ENCODE results near the gene NID2.

NID2 gene

DNA sequence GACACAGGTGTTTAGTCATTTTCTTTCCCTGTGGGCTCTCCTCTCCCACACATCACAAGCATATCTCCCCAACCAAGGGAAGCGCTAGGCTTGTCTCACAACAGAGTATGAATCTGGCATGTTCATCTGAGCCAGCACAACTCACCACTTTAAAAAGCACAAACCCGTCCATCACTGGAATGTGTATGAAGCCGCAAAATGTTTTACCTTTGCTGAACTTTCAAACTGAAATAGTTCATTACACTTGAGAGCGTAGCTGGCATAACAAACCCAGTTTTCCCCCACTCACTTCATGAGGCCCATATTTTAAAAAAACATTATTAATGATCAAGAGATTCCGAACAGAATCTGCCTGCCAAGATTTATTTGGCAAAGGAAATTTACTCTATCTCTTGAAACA is 15.8 kb downstream of the NID2 start:
- DNase-seq = no peak

DNA sequence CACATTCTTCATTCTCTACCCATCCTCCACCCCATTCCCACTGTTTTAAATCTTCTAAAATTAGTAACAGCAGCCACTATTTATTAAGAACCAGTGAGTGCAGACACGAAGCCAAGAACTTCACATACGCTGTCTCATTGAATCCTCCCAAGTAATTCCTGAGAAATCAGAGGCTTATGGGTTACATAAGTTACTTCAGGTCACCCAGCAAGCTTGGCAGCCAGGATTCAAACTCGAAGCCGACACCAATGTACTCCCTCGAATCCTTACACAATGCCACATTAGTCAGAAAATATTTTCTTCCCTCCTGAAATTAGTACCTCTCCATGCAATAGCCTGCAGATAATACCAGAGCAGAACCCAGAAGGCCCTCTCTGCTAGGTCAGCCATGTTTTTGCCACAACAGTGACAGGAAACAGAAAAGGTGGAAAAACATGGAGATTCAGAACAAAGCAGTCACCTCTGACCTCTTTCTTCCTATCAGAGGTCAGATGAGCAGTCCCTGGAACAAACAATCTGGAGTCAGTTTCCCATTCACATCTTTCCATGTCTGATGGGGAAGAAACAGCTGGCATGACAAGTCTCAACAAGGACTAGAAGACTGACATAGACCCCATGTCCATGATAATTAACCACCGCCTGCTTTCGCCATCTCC is 16.4 kb downstream of the NID2 start:
- DNase-seq = no peak

DNA sequence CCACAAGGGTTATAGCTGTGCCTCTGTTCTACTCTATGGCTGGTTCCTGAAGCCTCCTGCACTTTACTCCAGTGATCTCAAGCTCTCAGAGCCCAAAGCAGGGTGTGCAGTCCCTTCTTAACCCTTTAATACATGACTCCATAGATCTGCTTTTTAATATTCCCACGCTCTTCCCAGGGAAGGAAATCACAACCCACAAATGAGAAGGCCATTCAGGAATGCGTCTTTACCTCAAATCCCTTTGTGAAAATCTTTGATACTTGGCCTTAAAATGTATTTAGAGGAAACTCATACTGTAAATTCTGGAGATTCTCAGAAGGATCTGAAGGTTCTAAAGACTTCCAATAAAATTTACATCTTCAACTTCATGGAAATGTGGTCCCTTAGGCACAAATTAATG is 17.0 kb downstream of the NID2 start:
- DNase-seq = no peak

- DNase-seq = no peak
Observed at GRCh38 chr14:52051251-52051650, 17.6 kb downstream of the NID2 start.

DNA sequence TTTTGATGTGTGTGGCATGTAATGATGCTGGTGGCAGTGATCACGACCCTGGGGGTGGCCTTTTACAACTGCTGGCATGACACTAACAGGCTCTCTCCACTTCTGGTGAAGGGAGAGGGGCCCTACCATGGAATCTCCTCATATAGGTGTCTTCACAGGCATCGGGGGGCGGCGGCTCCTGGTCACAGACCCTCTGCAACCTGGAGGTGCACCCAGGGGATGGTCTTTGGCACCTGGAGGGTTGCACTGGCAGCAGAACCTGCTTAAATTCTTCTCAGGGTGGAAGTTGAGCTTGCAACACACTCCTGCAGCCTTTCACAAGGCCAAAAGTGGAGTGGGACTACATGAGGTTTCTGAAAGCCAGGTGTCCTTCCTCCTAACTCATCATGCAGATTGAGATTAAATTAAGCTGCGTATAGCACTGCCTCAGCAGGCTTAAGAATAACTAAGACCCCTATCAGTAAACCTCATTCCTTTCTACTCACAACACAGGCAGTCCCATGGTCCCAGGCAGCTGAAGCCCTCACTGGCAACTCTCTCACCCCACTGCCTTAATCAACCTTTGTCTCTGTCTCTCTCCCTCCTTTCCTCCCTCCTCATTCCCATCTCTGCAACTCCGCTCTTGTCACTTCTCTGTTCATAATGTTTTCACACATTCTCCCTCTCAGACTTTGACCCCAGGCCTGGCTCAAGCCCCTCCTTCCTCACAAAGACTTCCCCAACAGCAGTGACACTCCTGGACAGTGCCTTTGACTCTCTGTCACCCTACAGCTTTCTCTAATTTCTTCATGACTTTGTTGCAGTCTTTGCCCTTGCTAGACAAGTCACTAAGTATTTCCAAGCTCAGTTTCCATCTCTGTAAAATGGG is 18.9 kb downstream of the NID2 start:
- no peak for DNase-seq

DNA sequence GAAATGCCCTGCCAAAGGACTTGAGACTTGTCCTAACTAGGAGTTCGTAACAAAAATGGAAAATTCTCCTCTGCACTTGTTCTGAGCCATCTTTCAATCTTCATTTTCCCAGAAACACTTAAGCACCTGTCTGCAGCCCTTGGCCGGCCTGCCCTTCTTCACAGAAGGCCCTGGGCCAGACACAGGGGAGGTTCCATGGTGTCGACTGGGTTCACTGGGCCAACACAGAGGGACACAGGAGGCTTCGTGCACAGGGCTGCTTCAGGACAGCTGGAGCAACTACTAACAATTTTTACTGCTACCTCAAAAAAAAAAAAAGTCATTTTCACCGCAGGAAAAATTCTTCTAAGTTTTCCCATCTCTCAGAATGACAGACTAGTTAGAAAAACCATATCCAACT is 19.6 kb downstream of the NID2 start:
- no peak for DNase-seq

- DNase-seq = no peak
Observed at GRCh38 chr14:52048641-52049204, 20.1 kb downstream of the NID2 start.

- no peak for DNase-seq
Observed at GRCh38 chr14:52048116-52048515, 20.7 kb downstream of the NID2 start.

- no peak for DNase-seq
Observed at GRCh38 chr14:52046376-52046917, 22.4 kb downstream of the NID2 start.

GRCh38 chr14:52044791-52045522 is 23.9 kb downstream of the NID2 start:
- DNase-seq = no peak

DNA sequence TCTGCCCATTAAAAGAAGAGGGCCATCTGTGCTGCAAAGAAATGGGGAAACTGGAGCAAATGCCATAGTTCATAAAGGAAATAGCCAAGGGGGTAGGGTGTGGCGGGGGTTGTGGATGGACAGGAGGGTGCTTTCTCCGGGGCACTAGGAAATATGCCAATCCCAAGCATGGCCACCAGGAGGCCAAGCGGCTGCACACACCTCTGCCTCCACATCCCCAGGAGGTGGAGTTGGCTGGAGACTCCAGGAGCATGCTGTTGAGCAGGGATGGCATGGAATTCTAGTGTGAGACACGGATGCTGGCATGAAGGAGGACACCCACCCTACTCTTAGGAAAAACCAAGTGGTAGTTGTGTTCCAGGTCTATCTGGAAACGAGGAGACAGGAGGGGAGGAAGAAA is 25.2 kb downstream of the NID2 start:
- peak; percentile 54 for DNase-seq

DNA sequence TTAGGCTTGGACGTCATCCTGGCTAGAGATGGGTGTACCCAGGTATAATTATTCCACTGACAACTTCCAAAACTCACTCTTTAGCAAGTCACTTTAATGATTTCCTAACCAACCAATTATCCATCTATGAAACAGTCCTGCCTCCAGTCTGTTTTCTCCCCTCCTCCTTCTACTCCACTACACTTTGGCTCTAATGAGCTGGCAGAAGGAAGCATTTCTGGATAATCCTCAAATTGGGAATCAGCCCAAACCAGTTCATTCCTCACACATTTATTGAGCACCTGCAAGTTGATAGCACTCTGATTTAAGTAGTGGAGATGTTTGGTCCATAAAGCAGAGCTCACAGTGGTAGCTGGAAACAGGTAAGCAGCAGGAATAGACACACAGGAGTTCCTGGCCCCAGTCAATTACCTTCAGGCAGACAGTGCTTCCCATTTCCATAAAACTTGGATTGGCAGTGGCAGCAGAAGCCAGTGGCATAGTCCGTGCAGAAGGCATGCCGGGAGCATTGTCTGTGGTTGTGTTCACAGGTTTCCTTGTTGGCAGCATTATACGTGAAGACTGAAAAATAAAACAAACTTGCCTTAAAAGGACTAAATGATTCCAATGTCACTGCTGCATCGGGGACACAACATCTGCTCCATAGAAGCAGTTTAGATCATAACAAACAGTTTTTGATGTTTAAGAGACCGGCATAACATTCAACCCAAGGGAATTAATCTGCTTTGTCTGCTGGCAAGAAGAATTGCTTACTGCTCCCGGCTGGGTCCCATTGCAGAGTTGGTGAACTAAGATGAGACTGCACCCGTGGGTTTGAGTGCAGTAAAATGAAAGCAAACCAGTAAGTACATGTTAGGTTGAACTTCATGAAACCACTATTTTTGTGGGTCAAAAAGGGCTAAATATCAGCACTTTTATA is 26.2 kb downstream of the NID2 start:
- DNase-seq = no peak

GRCh38 chr14:52040598-52040997 is 28.3 kb downstream of the NID2 start:
- DNase-seq = no peak

GRCh38 chr14:52039124-52039815 is 29.6 kb downstream of the NID2 start:
- no peak for DNase-seq

DNA sequence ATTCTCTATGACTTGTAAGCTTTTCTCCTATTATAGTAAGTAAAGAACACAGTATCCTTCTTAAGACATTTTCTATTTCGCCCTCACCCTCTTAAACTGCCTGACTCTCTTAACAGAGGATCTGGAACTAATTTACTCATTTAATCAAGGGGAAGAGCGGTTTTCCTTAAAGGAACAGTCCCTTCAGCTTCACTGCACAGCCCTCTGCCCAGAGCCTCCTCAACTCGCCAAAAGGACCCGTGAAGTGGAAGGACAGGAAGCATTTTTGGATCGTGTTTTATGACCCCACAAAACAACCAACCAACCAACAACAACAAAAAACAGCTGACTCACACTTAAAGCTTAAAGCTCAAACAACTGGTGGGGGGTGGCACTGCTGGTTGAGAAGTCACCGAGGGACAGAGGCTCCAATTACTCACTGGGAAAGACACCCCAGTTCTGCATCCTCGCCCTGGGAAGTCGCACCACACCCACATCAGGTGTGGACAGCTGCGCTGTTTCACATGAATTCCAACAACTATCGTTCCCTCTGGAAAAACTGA is 35.7 kb downstream of the NID2 start:
- DNase-seq = no peak

DNA sequence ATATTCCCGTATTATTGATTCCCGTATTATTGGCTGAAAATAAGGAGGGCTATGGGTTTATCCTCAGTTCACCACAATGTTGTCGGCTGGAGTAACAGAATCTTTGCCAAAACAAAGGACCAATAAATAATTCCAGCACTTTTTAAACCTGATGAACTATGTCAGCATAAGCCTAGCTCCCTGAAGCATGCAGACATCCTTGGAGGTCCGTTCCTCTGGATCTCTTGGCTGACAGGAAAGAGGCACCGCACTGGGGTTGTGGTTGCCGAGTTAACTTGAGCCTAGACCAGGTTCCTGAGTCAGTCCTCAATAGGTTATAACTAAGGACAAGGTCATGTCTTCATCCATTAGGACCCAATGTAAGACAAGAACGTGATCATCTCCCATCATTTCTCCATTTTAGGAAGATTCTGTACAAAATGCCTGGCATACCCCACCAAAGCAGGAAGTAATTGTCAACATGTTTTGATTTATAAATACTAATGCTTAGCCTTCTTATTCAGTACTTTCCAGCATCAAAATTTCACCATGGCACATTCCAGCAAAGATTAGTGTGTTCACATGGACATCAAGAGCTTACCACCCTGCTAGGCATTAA is 36.6 kb downstream of the NID2 start:
- no peak for DNase-seq

GRCh38 chr14:52031781-52032180 is 37.1 kb downstream of the NID2 start:
- DNase-seq = no peak

GRCh38 chr14:52029881-52030280 is 39.0 kb downstream of the NID2 start:
- no peak for DNase-seq

- DNase-seq = no peak
Observed at GRCh38 chr14:52026901-52027300, 42.0 kb downstream of the NID2 start.

GRCh38 chr14:52026017-52026660 is 42.7 kb downstream of the NID2 start:
- no peak for DNase-seq
